Measurements from ENCODE around the gene RFX3. TPM values are rescaled to one million over a fixed set of nuclear protein-coding genes. Genes with fewer than 3 reads are reported as not detected.

Gene RFX3
- total RNA-seq, 1 donor from 2014 or later = 1.6 TPM

- DNase-seq (ENCODE audit: low read depth) (no peak), FAIRE-seq (peak; percentile 28)
- Histone ChIP-seq H3K4me3 (ENCODE audit: low read depth, low read length) (no peak overlapping the region), H3K27me3 (ENCODE audit: control insufficient read depth, insufficient read depth, low read length) (no peaks in the 10 kb centered on the region), H3K36me3 (ENCODE audit: control insufficient read depth, insufficient read depth, low read length) (no peaks in the 10 kb centered on the region)
- TF ChIP-seq CTCF (IDR thresholded peaks at IDR 0.05; ENCODE audit: insufficient read depth, low read length, severe bottlenecking) = no peak
These were observed 50.3 kb downstream of the RFX3 start for GRCh38 chr9:3475300-3476020.

GRCh38 chr9:3474821-3475220 is 51.0 kb downstream of the RFX3 start:
- DNase-seq (ENCODE audit: low read depth) (no peak), FAIRE-seq (no peak)
- H3K4me3 ChIP-seq (ENCODE audit: low read depth, low read length) = no peak overlapping the region
- no peaks in the 10 kb centered on the region for H3K27me3 ChIP-seq (ENCODE audit: control insufficient read depth, insufficient read depth, low read length)
- H3K36me3 ChIP-seq (ENCODE audit: control insufficient read depth, insufficient read depth, low read length) = no peaks in the 10 kb centered on the region
- no peak for TF ChIP-seq CTCF (IDR thresholded peaks at IDR 0.05; ENCODE audit: insufficient read depth, low read length, severe bottlenecking)

GRCh38 chr9:3473405-3473804 is 52.4 kb downstream of the RFX3 start:
- TF ChIP-seq CTCF (IDR thresholded peaks at IDR 0.05; ENCODE audit: insufficient read depth, low read length, severe bottlenecking) = no peak
- no peak for FAIRE-seq
- DNase-seq (ENCODE audit: low read depth) = no peak

DNA sequence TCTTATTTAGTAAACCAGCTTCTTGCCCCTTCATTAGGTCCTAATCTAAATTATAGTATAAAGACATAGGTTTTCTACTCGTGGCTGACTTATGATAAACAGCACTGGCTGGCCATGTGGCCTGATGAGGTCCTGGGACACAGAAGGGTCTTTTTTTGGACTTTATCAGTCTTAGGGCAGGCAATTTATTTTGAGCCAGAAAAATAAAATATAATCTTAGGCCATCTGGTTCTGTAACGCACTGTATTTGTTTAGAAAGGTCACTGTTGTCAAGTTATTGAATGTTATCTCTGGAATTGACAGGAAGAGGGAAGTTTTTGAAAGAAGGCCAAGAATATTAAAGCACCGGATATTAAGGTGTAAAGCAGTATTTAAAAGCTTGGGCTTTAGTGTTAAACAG is 53.9 kb downstream of the RFX3 start:
- Histone ChIP-seq H3K27me3 (ENCODE audit: control insufficient read depth, insufficient read depth, low read length) (no peaks in the 10 kb centered on the region), H3K36me3 (ENCODE audit: control insufficient read depth, insufficient read depth, low read length) (no peaks in the 10 kb centered on the region), H3K4me3 (ENCODE audit: low read depth, low read length) (no peak overlapping the region)
- DNase-seq (ENCODE audit: low read depth) (no peak), FAIRE-seq (peak; percentile 64)
- no peak for TF ChIP-seq CTCF (IDR thresholded peaks at IDR 0.05; ENCODE audit: insufficient read depth, low read length, severe bottlenecking)

More at GRCh38 chr9:3473405-3473804, 52.4 kb downstream of the RFX3 start:
- no peaks in the 10 kb centered on the region for H3K36me3 ChIP-seq (ENCODE audit: control insufficient read depth, insufficient read depth, low read length)
- no peak overlapping the region for H3K4me3 ChIP-seq (ENCODE audit: low read depth, low read length)
- H3K27me3 ChIP-seq (ENCODE audit: control insufficient read depth, insufficient read depth, low read length) = no peaks in the 10 kb centered on the region

DNA sequence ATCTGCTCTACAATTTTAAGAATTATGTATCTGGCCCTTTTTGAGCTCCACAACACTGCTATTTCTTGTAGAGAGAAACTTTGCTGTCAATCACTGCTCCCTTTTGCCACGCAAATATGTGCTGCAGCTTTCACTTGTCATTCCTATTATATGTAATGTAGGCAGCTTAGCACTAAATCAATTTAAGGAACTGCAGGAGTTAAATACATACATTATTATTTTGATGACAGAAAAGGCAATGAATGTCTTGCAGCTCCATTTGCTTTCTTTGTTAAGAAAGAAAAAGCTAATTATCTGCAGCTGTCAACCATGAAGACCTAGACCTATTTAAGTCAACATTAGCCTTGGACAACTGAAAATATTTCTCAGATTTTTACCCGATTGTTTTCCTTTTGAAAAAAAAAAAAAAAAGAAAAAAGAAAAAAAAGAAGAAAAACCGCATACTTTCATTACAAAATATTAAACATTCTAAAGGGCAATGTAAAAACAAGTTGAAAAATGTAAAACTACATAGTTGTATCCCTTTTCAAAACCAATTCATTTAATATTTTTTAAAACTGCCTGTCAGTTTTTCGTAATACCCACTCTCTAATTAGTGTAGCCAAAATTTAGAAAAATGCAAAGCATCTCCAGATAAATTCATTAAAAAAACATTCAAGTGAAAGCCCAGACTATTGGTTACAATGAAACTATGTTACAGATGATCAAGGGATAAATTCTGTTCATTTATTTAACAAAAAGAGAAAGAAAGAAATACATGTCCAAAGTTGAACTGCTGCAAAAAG is 57.2 kb downstream of the RFX3 start:
- Histone ChIP-seq H3K27me3 (ENCODE audit: control insufficient read depth, insufficient read depth, low read length) (no peaks in the 10 kb centered on the region), H3K36me3 (ENCODE audit: control insufficient read depth, insufficient read depth, low read length) (no peaks in the 10 kb centered on the region), H3K4me3 (ENCODE audit: low read depth, low read length) (no peak overlapping the region)
- FAIRE-seq = no peak
- no peak for DNase-seq (ENCODE audit: low read depth)
- no peak for TF ChIP-seq CTCF (IDR thresholded peaks at IDR 0.05; ENCODE audit: insufficient read depth, low read length, severe bottlenecking)

All from bronchial epithelial cell (primary cell).